ENCODE measurements around the gene TRPM3.
A peak's percentile ranks its signal among the peaks of the same experiment; 100 is the strongest.

TRPM3 gene

GRCh38 chr9:70607926-70608325 lies 513.5 kb downstream of the TRPM3 start:
- WGBS, 2 experiments (ENCODE audit: insufficient coverage in 2 of 2), result 91 to 93% methylated on average over 5 to 6 of the region's 9 CpGs
- no peak overlapping the region for H3K4me3 ChIP-seq (ENCODE audit: extremely low read depth, insufficient read depth, low read length, poor library complexity, severe bottlenecking)
- no peaks in the 10 kb centered on the region for H3K9me3 ChIP-seq (ENCODE audit: control insufficient read depth, low read length)
- H3K4me1 ChIP-seq (ENCODE audit: control insufficient read depth, insufficient read depth, low read length, poor library complexity, severe bottlenecking), result no peaks in the 10 kb centered on the region
- H3K27ac ChIP-seq (ENCODE audit: low read depth, low read length, severe bottlenecking), result no peak overlapping the region
- no peaks in the 10 kb centered on the region for H3K36me3 ChIP-seq (ENCODE audit: control insufficient read depth, insufficient read depth, low read length)

GRCh38 chr9:70607329-70607728 lies 514.1 kb downstream of the TRPM3 start:
- H3K27ac ChIP-seq (ENCODE audit: low read depth, low read length, severe bottlenecking), result no peak overlapping the region
- no peak overlapping the region for H3K4me3 ChIP-seq (ENCODE audit: extremely low read depth, insufficient read depth, low read length, poor library complexity, severe bottlenecking)
- H3K9me3 ChIP-seq (ENCODE audit: control insufficient read depth, low read length), result no peaks in the 10 kb centered on the region
- no peaks in the 10 kb centered on the region for H3K36me3 ChIP-seq (ENCODE audit: control insufficient read depth, insufficient read depth, low read length)
- WGBS, 2 experiments (ENCODE audit: insufficient coverage in 2 of 2), result 86 to 88% methylated on average over 2 to 3 of the region's 5 CpGs
- peaks cover under 1% of the 10 kb centered on the region for H3K4me1 ChIP-seq (ENCODE audit: control insufficient read depth, insufficient read depth, low read length, poor library complexity, severe bottlenecking)

GRCh38 chr9:70603020-70603411 lies 518.4 kb downstream of the TRPM3 start:
- 83 to 88% methylated on average over 4 to 5 of the region's 6 CpGs for WGBS, 2 experiments (ENCODE audit: insufficient coverage in 2 of 2)
- Histone ChIP-seq H3K9me3 (ENCODE audit: control insufficient read depth, low read length) (no peaks in the 10 kb centered on the region), H3K4me1 (ENCODE audit: control insufficient read depth, insufficient read depth, low read length, poor library complexity, severe bottlenecking) (peaks cover 21% of the 10 kb centered on the region), H3K27ac (ENCODE audit: low read depth, low read length, severe bottlenecking) (no peak overlapping the region), H3K36me3 (ENCODE audit: control insufficient read depth, insufficient read depth, low read length) (no peaks in the 10 kb centered on the region), H3K4me3 (ENCODE audit: extremely low read depth, insufficient read depth, low read length, poor library complexity, severe bottlenecking) (no peak overlapping the region)

GRCh38 chr9:70602321-70603019 lies 519.0 kb downstream of the TRPM3 start:
- H3K4me1 ChIP-seq (ENCODE audit: control insufficient read depth, insufficient read depth, low read length, poor library complexity, severe bottlenecking), result peaks cover 21% of the 10 kb centered on the region
- H3K27ac ChIP-seq (ENCODE audit: low read depth, low read length, severe bottlenecking), result peak overlapping the region; percentile 60
- H3K9me3 ChIP-seq (ENCODE audit: control insufficient read depth, low read length), result no peaks in the 10 kb centered on the region
- H3K4me3 ChIP-seq (ENCODE audit: extremely low read depth, insufficient read depth, low read length, poor library complexity, severe bottlenecking), result no peak overlapping the region
- WGBS, 2 experiments (ENCODE audit: insufficient coverage in 2 of 2), result 42 to 64% methylated on average over 4 of the region's 5 CpGs
- no peaks in the 10 kb centered on the region for H3K36me3 ChIP-seq (ENCODE audit: control insufficient read depth, insufficient read depth, low read length)

- H3K9me3 ChIP-seq (ENCODE audit: control insufficient read depth, low read length), result no peaks in the 10 kb centered on the region
- WGBS, 2 experiments (ENCODE audit: insufficient coverage in 2 of 2), result 83 to 88% methylated on average over 27 to 29 of the region's 31 CpGs
- peak overlapping the region; percentile 60 for H3K27ac ChIP-seq (ENCODE audit: low read depth, low read length, severe bottlenecking)
- H3K4me3 ChIP-seq (ENCODE audit: extremely low read depth, insufficient read depth, low read length, poor library complexity, severe bottlenecking), result no peak overlapping the region
- peaks cover 21% of the 10 kb centered on the region for H3K4me1 ChIP-seq (ENCODE audit: control insufficient read depth, insufficient read depth, low read length, poor library complexity, severe bottlenecking)
- no peaks in the 10 kb centered on the region for H3K36me3 ChIP-seq (ENCODE audit: control insufficient read depth, insufficient read depth, low read length)
Observed at GRCh38 chr9:70601000-70601951, 520.1 kb downstream of the TRPM3 start.

- Histone ChIP-seq H3K27ac (ENCODE audit: low read depth, low read length, severe bottlenecking) (peak overlapping the region; percentile 60), H3K36me3 (ENCODE audit: control insufficient read depth, insufficient read depth, low read length) (no peaks in the 10 kb centered on the region), H3K9me3 (ENCODE audit: control insufficient read depth, low read length) (no peaks in the 10 kb centered on the region), H3K4me3 (ENCODE audit: extremely low read depth, insufficient read depth, low read length, poor library complexity, severe bottlenecking) (no peak overlapping the region), H3K4me1 (ENCODE audit: control insufficient read depth, insufficient read depth, low read length, poor library complexity, severe bottlenecking) (peaks cover 21% of the 10 kb centered on the region)
- WGBS, 2 experiments (ENCODE audit: insufficient coverage in 2 of 2), result no CpG with 5 or more reads among the region's 1 CpG
Observed at GRCh38 chr9:70600506-70600905, 520.9 kb downstream of the TRPM3 start.

- Histone ChIP-seq H3K4me1 (ENCODE audit: control insufficient read depth, insufficient read depth, low read length, poor library complexity, severe bottlenecking) (peaks cover 21% of the 10 kb centered on the region), H3K36me3 (ENCODE audit: control insufficient read depth, insufficient read depth, low read length) (no peaks in the 10 kb centered on the region), H3K9me3 (ENCODE audit: control insufficient read depth, low read length) (no peaks in the 10 kb centered on the region), H3K4me3 (ENCODE audit: extremely low read depth, insufficient read depth, low read length, poor library complexity, severe bottlenecking) (no peak overlapping the region), H3K27ac (ENCODE audit: low read depth, low read length, severe bottlenecking) (no peak overlapping the region)
Observed at GRCh38 chr9:70597886-70598285, 523.5 kb downstream of the TRPM3 start.

- H3K9me3 ChIP-seq (ENCODE audit: control insufficient read depth, low read length), result no peaks in the 10 kb centered on the region
- H3K4me1 ChIP-seq (ENCODE audit: control insufficient read depth, insufficient read depth, low read length, poor library complexity, severe bottlenecking), result peaks cover 1% of the 10 kb centered on the region
- H3K4me3 ChIP-seq (ENCODE audit: extremely low read depth, insufficient read depth, low read length, poor library complexity, severe bottlenecking), result no peak overlapping the region
- WGBS, 2 experiments (ENCODE audit: insufficient coverage in 2 of 2), result 95 to 100% methylated on average over 3 to 4 of the region's 4 CpGs
- no peak overlapping the region for H3K27ac ChIP-seq (ENCODE audit: low read depth, low read length, severe bottlenecking)
- H3K36me3 ChIP-seq (ENCODE audit: control insufficient read depth, insufficient read depth, low read length), result no peaks in the 10 kb centered on the region
Observed at GRCh38 chr9:70595211-70595610, 526.2 kb downstream of the TRPM3 start.

GRCh38 chr9:70594386-70594944 lies 527.0 kb downstream of the TRPM3 start:
- Histone ChIP-seq H3K36me3 (ENCODE audit: control insufficient read depth, insufficient read depth, low read length) (no peaks in the 10 kb centered on the region), H3K9me3 (ENCODE audit: control insufficient read depth, low read length) (no peaks in the 10 kb centered on the region), H3K4me1 (ENCODE audit: control insufficient read depth, insufficient read depth, low read length, poor library complexity, severe bottlenecking) (peaks cover 9% of the 10 kb centered on the region), H3K27ac (ENCODE audit: low read depth, low read length, severe bottlenecking) (no peak overlapping the region), H3K4me3 (ENCODE audit: extremely low read depth, insufficient read depth, low read length, poor library complexity, severe bottlenecking) (no peak overlapping the region)
- no CpG with 5 or more reads among the region's 2 CpGs for WGBS, 2 experiments (ENCODE audit: insufficient coverage in 2 of 2)

- no peak overlapping the region for H3K27ac ChIP-seq (ENCODE audit: low read depth, low read length, severe bottlenecking)
- no peak overlapping the region for H3K4me3 ChIP-seq (ENCODE audit: extremely low read depth, insufficient read depth, low read length, poor library complexity, severe bottlenecking)
- no peaks in the 10 kb centered on the region for H3K9me3 ChIP-seq (ENCODE audit: control insufficient read depth, low read length)
- H3K4me1 ChIP-seq (ENCODE audit: control insufficient read depth, insufficient read depth, low read length, poor library complexity, severe bottlenecking), result peaks cover 21% of the 10 kb centered on the region
- H3K36me3 ChIP-seq (ENCODE audit: control insufficient read depth, insufficient read depth, low read length), result no peaks in the 10 kb centered on the region
Observed at GRCh38 chr9:70593241-70593640, 528.2 kb downstream of the TRPM3 start.

- peaks cover 33% of the 10 kb centered on the region for H3K4me1 ChIP-seq (ENCODE audit: control insufficient read depth, insufficient read depth, low read length, poor library complexity, severe bottlenecking)
- no peak overlapping the region for H3K4me3 ChIP-seq (ENCODE audit: extremely low read depth, insufficient read depth, low read length, poor library complexity, severe bottlenecking)
- H3K9me3 ChIP-seq (ENCODE audit: control insufficient read depth, low read length), result no peaks in the 10 kb centered on the region
- H3K36me3 ChIP-seq (ENCODE audit: control insufficient read depth, insufficient read depth, low read length), result no peaks in the 10 kb centered on the region
- peak overlapping the region; percentile 32 for H3K27ac ChIP-seq (ENCODE audit: low read depth, low read length, severe bottlenecking)
- 90 to 100% methylated on average over 2 of the region's 3 CpGs for WGBS, 2 experiments (ENCODE audit: insufficient coverage in 2 of 2)
Observed at GRCh38 chr9:70590315-70590677, 531.1 kb downstream of the TRPM3 start.
